ENCODE data around the gene MCUB. TPM values are rescaled to one million over a fixed set of nuclear protein-coding genes. Genes with fewer than 3 reads are reported as not detected.
A peak's percentile ranks its signal among the peaks of the same experiment; 100 is the strongest.

Gene MCUB
- total and polyA plus RNA-seq, 9 of the 15 experiments (the other 6 are each of a cell fraction or from before 2014, with no cell fraction given) = 1.4 to 21.5 (median 5.4) TPM

DNA sequence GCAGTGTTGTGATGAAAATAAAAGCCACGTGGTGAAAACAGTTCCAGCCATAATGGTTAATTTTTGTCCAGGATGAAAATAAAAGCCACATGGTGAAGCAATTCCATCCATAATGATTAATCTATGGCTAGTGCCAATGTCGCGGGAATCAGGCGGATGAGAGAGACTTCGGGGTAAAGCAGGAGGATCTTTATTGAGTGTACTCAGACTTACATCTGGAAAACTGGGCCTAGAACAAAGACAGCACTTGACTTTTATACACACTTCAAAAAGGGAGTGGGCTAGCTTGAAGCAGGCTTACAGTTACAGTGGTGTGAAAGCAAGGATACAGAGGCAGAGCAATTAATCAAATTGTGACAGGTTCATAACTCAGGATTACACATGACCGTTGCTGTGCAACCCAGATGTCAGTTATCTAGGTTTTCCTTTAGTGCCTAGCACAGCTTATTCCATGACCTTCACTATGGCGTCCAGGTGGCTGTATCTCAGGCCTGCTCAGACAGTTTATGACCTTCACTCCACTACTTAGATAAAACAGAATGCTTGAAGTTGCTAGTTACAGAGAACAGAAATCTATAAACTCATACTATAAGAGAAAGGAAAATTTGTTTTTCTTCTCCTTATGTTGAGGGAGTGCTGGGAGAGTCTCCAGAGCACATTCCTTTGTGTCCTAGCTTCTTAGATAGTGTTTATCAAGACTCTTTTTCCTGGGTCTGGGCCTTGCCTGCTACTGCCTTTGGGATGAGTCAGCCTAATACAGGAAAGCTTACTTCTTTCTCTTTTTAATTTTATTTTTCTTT lies 175.7 kb downstream of the MCUB start (continued):
- TF ChIP-seq, protein P1, sequence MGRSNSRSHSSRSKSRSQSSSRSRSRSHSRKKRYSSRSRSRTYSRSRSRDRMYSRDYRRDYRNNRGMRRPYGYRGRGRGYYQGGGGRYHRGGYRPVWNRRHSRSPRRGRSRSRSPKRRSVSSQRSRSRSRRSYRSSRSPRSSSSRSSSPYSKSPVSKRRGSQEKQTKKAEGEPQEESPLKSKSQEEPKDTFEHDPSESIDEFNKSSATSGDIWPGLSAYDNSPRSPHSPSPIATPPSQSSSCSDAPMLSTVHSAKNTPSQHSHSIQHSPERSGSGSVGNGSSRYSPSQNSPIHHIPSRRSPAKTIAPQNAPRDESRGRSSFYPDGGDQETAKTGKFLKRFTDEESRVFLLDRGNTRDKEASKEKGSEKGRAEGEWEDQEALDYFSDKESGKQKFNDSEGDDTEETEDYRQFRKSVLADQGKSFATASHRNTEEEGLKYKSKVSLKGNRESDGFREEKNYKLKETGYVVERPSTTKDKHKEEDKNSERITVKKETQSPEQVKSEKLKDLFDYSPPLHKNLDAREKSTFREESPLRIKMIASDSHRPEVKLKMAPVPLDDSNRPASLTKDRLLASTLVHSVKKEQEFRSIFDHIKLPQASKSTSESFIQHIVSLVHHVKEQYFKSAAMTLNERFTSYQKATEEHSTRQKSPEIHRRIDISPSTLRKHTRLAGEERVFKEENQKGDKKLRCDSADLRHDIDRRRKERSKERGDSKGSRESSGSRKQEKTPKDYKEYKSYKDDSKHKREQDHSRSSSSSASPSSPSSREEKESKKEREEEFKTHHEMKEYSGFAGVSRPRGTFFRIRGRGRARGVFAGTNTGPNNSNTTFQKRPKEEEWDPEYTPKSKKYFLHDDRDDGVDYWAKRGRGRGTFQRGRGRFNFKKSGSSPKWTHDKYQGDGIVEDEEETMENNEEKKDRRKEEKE (IDR thresholded peaks at IDR 0.05; ENCODE audit: borderline replicate concordance in 1 of 2, control insufficient read depth in 1 of 2, low read depth in 2 of 2, low read length in 1 of 2) = no peak
- TF ChIP-seq ZNF699 (CRISPR knock-in tag; IDR thresholded peaks at IDR 0.05; ENCODE audit: insufficient replicate concordance) (no peak), CBFA2T3 (IDR thresholded peaks at IDR 0.05) (peak; percentile 88)

Small RNA genes lying within 50 kb of the gene (small RNA-seq; reads per million reads assigned to genes)
- gene HIGD1AP14 = not detected

Other genes starting within 250 kb of the MCUB start
- 7.0 and 8.8 TPM in 2 replicates for gene SEC24B, start 126.4 kb upstream of the MCUB start, total RNA-seq (2014; rRNA removed)
- 17.1 and 19.6 TPM in 2 replicates for gene SEC24B, start 126.4 kb upstream of the MCUB start, total RNA-seq (2014; rRNA removed; fragmentation: Illumina TruSeq; extraction: Trizol)
- 20.5 and 21.9 TPM in 2 replicates for gene SEC24B, start 126.4 kb upstream of the MCUB start, total RNA-seq (2015; rRNA removed; fragmentation: Illumina TruSeq; extraction: Trizol)
- gene SEC24B, start 126.4 kb upstream of the MCUB start, total RNA-seq (2021) = 21.9 and 22.2 TPM in 2 replicates
- gene SEC24B, start 126.4 kb upstream of the MCUB start, polyA plus RNA-seq (2011; rRNA removed) = 46.4 and 50.3 TPM in 2 replicates
- gene SEC24B, start 126.4 kb upstream of the MCUB start, polyA plus RNA-seq (2014; fragmentation: Illumina TruSeq; extraction: Trizol) = 24.3 and 27.4 TPM in 2 replicates
- 1 to 10 TPM; 6.3 to 8.1 TPM for gene SEC24B, start 126.4 kb upstream of the MCUB start, polyA plus RNA-seq (2014; fragmentation: Nextera tagmentation; extraction: Ambion mirVana)
- gene SEC24B, start 126.4 kb upstream of the MCUB start, polyA plus RNA-seq (2014; rRNA removed) = 15.2 and 20.1 TPM in 2 replicates
- 34.3 and 39.1 TPM in 2 replicates for gene CASP6, start 143.2 kb downstream of the MCUB start, total RNA-seq (2014; rRNA removed)
- gene CASP6, start 143.2 kb downstream of the MCUB start, total RNA-seq (2014; rRNA removed; fragmentation: Illumina TruSeq; extraction: Trizol) = 31.7 and 42.2 TPM in 2 replicates
- gene CASP6, start 143.2 kb downstream of the MCUB start, total RNA-seq (2015; rRNA removed; fragmentation: Illumina TruSeq; extraction: Trizol) = 47.7 and 48.1 TPM in 2 replicates
- gene CASP6, start 143.2 kb downstream of the MCUB start, total RNA-seq (2021) = 20.8 and 22.3 TPM in 2 replicates
- gene CASP6, start 143.2 kb downstream of the MCUB start, polyA plus RNA-seq (2011; rRNA removed) = 56.7 and 72.7 TPM in 2 replicates
- gene CASP6, start 143.2 kb downstream of the MCUB start, polyA plus RNA-seq (2014; fragmentation: Illumina TruSeq; extraction: Trizol) = 52.1 and 57.5 TPM in 2 replicates
- 10 to 100 TPM; 23.0 to 31.7 TPM for gene CASP6, start 143.2 kb downstream of the MCUB start, polyA plus RNA-seq (2014; fragmentation: Nextera tagmentation; extraction: Ambion mirVana)
- 47.4 and 50.9 TPM in 2 replicates for gene CASP6, start 143.2 kb downstream of the MCUB start, polyA plus RNA-seq (2014; rRNA removed)
- gene PLA2G12A, start 169.8 kb downstream of the MCUB start, total RNA-seq (2014; rRNA removed) = 29.4 and 39.8 TPM in 2 replicates
- gene PLA2G12A, start 169.8 kb downstream of the MCUB start, total RNA-seq (2014; rRNA removed; fragmentation: Illumina TruSeq; extraction: Trizol) = 132 and 135 TPM in 2 replicates
- 98.1 and 103 TPM in 2 replicates for gene PLA2G12A, start 169.8 kb downstream of the MCUB start, total RNA-seq (2015; rRNA removed; fragmentation: Illumina TruSeq; extraction: Trizol)
- 92.3 and 94.7 TPM in 2 replicates for gene PLA2G12A, start 169.8 kb downstream of the MCUB start, total RNA-seq (2021)
- gene PLA2G12A, start 169.8 kb downstream of the MCUB start, polyA plus RNA-seq (2011; rRNA removed) = 202 and 226 TPM in 2 replicates
- gene PLA2G12A, start 169.8 kb downstream of the MCUB start, polyA plus RNA-seq (2014; fragmentation: Illumina TruSeq; extraction: Trizol) = 77.9 and 80.5 TPM in 2 replicates
- gene PLA2G12A, start 169.8 kb downstream of the MCUB start, polyA plus RNA-seq (2014; fragmentation: Nextera tagmentation; extraction: Ambion mirVana) = 10 to 100 TPM; 24.2 to 24.6 TPM
- gene PLA2G12A, start 169.8 kb downstream of the MCUB start, polyA plus RNA-seq (2014; rRNA removed) = 38.0 and 50.3 TPM in 2 replicates
- gene CFI, start 241.8 kb downstream of the MCUB start, total RNA-seq (2014; rRNA removed) = 0.41 and 1.4 TPM in 2 replicates
- 0.61 and 0.62 TPM in 2 replicates for gene CFI, start 241.8 kb downstream of the MCUB start, total RNA-seq (2014; rRNA removed; fragmentation: Illumina TruSeq; extraction: Trizol)
- gene CFI, start 241.8 kb downstream of the MCUB start, total RNA-seq (2015; rRNA removed; fragmentation: Illumina TruSeq; extraction: Trizol) = 8.3 and 8.4 TPM in 2 replicates
- gene CFI, start 241.8 kb downstream of the MCUB start, total RNA-seq (2021) = 0.94 and 0.95 TPM in 2 replicates
- 0.22 and 0.54 TPM in 2 replicates for gene CFI, start 241.8 kb downstream of the MCUB start, polyA plus RNA-seq (2011; rRNA removed)
- gene CFI, start 241.8 kb downstream of the MCUB start, polyA plus RNA-seq (2014; fragmentation: Illumina TruSeq; extraction: Trizol) = 0.58 and 1.00 TPM in 2 replicates
- gene CFI, start 241.8 kb downstream of the MCUB start, polyA plus RNA-seq (2014; fragmentation: Nextera tagmentation; extraction: Ambion mirVana) = 1 to 10 TPM in 1 of 2 experiments, under 1 TPM in 1; 0.30 to 1.1 TPM
- gene CFI, start 241.8 kb downstream of the MCUB start, polyA plus RNA-seq (2014; rRNA removed) = 0.46 and 0.72 TPM in 2 replicates